ENCODE results near the gene VSTM4.

The VSTM4 gene

GRCh38 chr10:49115015-49115795, at the start of gene VSTM4:
TSS of gene VSTM4 (minus strand) at chr10:49115522. CDS start at chr10:49115485, 37 bp downstream.
- DNase-seq, result no peak

- DNase-seq, result no peak
Observed at GRCh38 chr10:49164559-49165188, 49.4 kb upstream of the VSTM4 start.

- no peak for DNase-seq
Observed at GRCh38 chr10:49163741-49164140, 48.4 kb upstream of the VSTM4 start.

GRCh38 chr10:49162761-49163310, 47.5 kb upstream of the VSTM4 start:
- DNase-seq, result no peak

GRCh38 chr10:49162063-49162462, 46.7 kb upstream of the VSTM4 start:
- DNase-seq, result no peak

- DNase-seq, result no peak
Observed at GRCh38 chr10:49161411-49161997, 46.2 kb upstream of the VSTM4 start.

GRCh38 chr10:49160814-49161213, 45.5 kb upstream of the VSTM4 start:
- no peak for DNase-seq

GRCh38 chr10:49160110-49160509, 44.8 kb upstream of the VSTM4 start:
- DNase-seq, result no peak

GRCh38 chr10:49158915-49159314, 43.6 kb upstream of the VSTM4 start:
- no peak for DNase-seq

- DNase-seq, result no peak
Observed at GRCh38 chr10:49158404-49158803, 43.1 kb upstream of the VSTM4 start.

- no peak for DNase-seq
Observed at GRCh38 chr10:49157229-49157628, 41.9 kb upstream of the VSTM4 start.

- no peak for DNase-seq
Observed at GRCh38 chr10:49154641-49155040, 39.3 kb upstream of the VSTM4 start.

GRCh38 chr10:49153971-49154370, 38.6 kb upstream of the VSTM4 start:
- DNase-seq, result no peak

- DNase-seq, result no peak
Observed at GRCh38 chr10:49153115-49153514, 37.8 kb upstream of the VSTM4 start.

- DNase-seq, result no peak
Observed at GRCh38 chr10:49152663-49153062, 37.3 kb upstream of the VSTM4 start.

- no peak for DNase-seq
Observed at GRCh38 chr10:49152037-49152436, 36.7 kb upstream of the VSTM4 start.

GRCh38 chr10:49151481-49151880, 36.2 kb upstream of the VSTM4 start:
- no peak for DNase-seq

- no peak for DNase-seq
Observed at GRCh38 chr10:49151025-49151445, 35.7 kb upstream of the VSTM4 start.

- no peak for DNase-seq
Observed at GRCh38 chr10:49150426-49150825, 35.1 kb upstream of the VSTM4 start.

- DNase-seq, result no peak
Observed at GRCh38 chr10:49149881-49150280, 34.6 kb upstream of the VSTM4 start.

GRCh38 chr10:49144058-49144720, 28.9 kb upstream of the VSTM4 start:
- DNase-seq, result no peak

- DNase-seq, result no peak
Observed at GRCh38 chr10:49143249-49143648, 27.9 kb upstream of the VSTM4 start.

Measured in NCI-H510A (cell line).